MCF 10A (cell line): ENCODE measurements around the gene ZNF358. TPM values are rescaled to one million over a fixed set of nuclear protein-coding genes. Genes with fewer than 3 reads are reported as not detected.

Experiments used
- BruUV-seq: library from RNA; stranded (reverse); fragments of 400-500 nt; replicated peaks from 2 replicates; lab custom pipeline; 2021; lab: Mats Ljungman, UMichigan
- CTCF ChIA-PET: fragments of 300-600 bp; sonication (Branson Sonifier 250); formaldehyde crosslinking; extraction: SDS; loops from one replicate; lab custom pipeline; 2021; ENCODE audit warnings: antibody characterized with exemption, inconsistent platforms; lab: Yijun Ruan, JAX
- POLR2A ChIA-PET: fragments of 300-600, 350-650 bp; sonication (Branson Sonifier 250); formaldehyde crosslinking; extraction: SDS; loops from one replicate; lab custom pipeline; 2020; ENCODE audit warnings: antibody characterized with exemption, inconsistent platforms; lab: Yijun Ruan, JAX
- DNase-seq: peaks from one replicate; pipeline ENCODE4 v3.0.0-alpha.2; 2018; ENCODE audit not compliant: unreplicated experiment
- H3K27ac Mint-ChIP-seq: one replicate; pipeline ENCODE4 v1.8.0; 2022; ENCODE audit warnings: mild to moderate bottlenecking, low read depth, mixed read lengths; ENCODE audit not compliant: unreplicated experiment
- H3K27me3 Mint-ChIP-seq: one replicate; pipeline ENCODE4 v1.8.0; 2022; ENCODE audit warnings: mixed read lengths; ENCODE audit not compliant: insufficient read depth, unreplicated experiment
- H3K36me3 Mint-ChIP-seq: one replicate; pipeline ENCODE4 v1.8.0; 2022; ENCODE audit warnings: mild to moderate bottlenecking, moderate library complexity, mixed read lengths; ENCODE audit not compliant: insufficient read depth, unreplicated experiment
- H3K4me1 Mint-ChIP-seq: one replicate; pipeline ENCODE4 v1.8.0; 2022; ENCODE audit warnings: mixed read lengths; ENCODE audit not compliant: insufficient read depth, unreplicated experiment
- H3K4me3 Mint-ChIP-seq: one replicate; pipeline ENCODE4 v1.8.0; 2022; ENCODE audit warnings: mild to moderate bottlenecking, moderate library complexity, mixed read lengths; ENCODE audit not compliant: unreplicated experiment
- H3K9me3 Mint-ChIP-seq: one replicate; pipeline ENCODE4 v1.8.0; 2022; ENCODE audit warnings: mixed read lengths; ENCODE audit not compliant: unreplicated experiment
- CTCF ChIP-seq: fragments of 200-600 bp; IDR thresholded peaks from one replicate; pipeline ENCODE4 v1.8.0; 2022; ENCODE audit warnings: antibody characterized with exemption, mild to moderate bottlenecking; ENCODE audit not compliant: unreplicated experiment
- intact Hi-C: fragments of 100-400 bp; cut with micrococcal nuclease; formaldehyde crosslinking; loops from 2 replicates; pipeline ENCODE4 v1.14.1; 2022
- total RNA-seq: library from RNA; stranded (reverse); gene quantifications from 2 replicates; pipeline ENCODE4 v1.2.3, GENCODE V29; 2022

Gene ZNF358
- total RNA-seq, 1 experiment from 2014 or later, result 16.9 TPM

GRCh38 chr19:7469669-7470285 lies 46.1 kb upstream of the ZNF358 start:
- no TSS peak for BruUV-seq
- Mint-ChIP-seq H3K4me1 (no peaks in the 10 kb centered on the region), H3K9me3 (no peaks in the 10 kb centered on the region), H3K27ac (no peak overlapping the region), H3K27me3 (no peaks in the 10 kb centered on the region), H3K36me3 (peaks cover 50% of the 10 kb centered on the region), H3K4me3 (no peak overlapping the region)
- intact Hi-C loops, result no loop called here
- CTCF ChIA-PET, result interaction anchor here (0.5 kb wide), 1 partner anchor 122 kb away, joined by 3 read pairs; no protein-coding TSS in a partner anchor
- POLR2A ChIA-PET, result interaction anchor here (0.7 kb wide), 1 partner anchor 401 kb away, joined by 3 read pairs; no protein-coding TSS in a partner anchor
- no peak for DNase-seq
- TF ChIP-seq CTCF, result no peak

- no TSS peak for BruUV-seq
- no peaks in the 10 kb centered on the region for H3K9me3 Mint-ChIP-seq
- ChIA-PET CTCF (interaction anchor here (0.5 to 0.7 kb wide), 2 partner anchors 14 to 123 kb away, joined by 3 to 4 read pairs; no protein-coding TSS in a partner anchor), POLR2A (interaction anchor here (0.7 to 0.8 kb wide), 2 partner anchors 12 to 165 kb away, joined by 3 read pairs; no protein-coding TSS in a partner anchor)
- H3K4me1 Mint-ChIP-seq, result no peaks in the 10 kb centered on the region
- peaks cover 47% of the 10 kb centered on the region for H3K36me3 Mint-ChIP-seq
- H3K4me3 Mint-ChIP-seq, result no peak overlapping the region
- no peak overlapping the region for H3K27ac Mint-ChIP-seq
- TF ChIP-seq CTCF, result no peak
- intact Hi-C loops, result no loop called here
- H3K27me3 Mint-ChIP-seq, result no peaks in the 10 kb centered on the region
- no peak for DNase-seq
These were observed 45.2 kb upstream of the ZNF358 start for GRCh38 chr19:7470540-7471305.

GRCh38 chr19:7471696-7472615 lies 43.9 kb upstream of the ZNF358 start:
- Mint-ChIP-seq H3K36me3 (peaks cover 45% of the 10 kb centered on the region), H3K4me3 (no peak overlapping the region), H3K9me3 (no peaks in the 10 kb centered on the region), H3K4me1 (no peaks in the 10 kb centered on the region), H3K27ac (no peak overlapping the region), H3K27me3 (no peaks in the 10 kb centered on the region)
- DNase-seq, result peak; percentile 70
- TSS peak; percentile 19 for BruUV-seq
- ChIA-PET CTCF (interaction anchor here (0.6 to 0.7 kb wide), 2 partner anchors 12 to 44 kb away, joined by 3 to 4 read pairs; no protein-coding TSS in a partner anchor), POLR2A (no interaction called here)
- no peak for TF ChIP-seq CTCF
- intact Hi-C loops, result no loop called here
